ENCODE results near the gene INTS11. TPM values are rescaled to one million over a fixed set of nuclear protein-coding genes. Genes with fewer than 3 reads are reported as not detected.

Gene INTS11
- total and polyA plus RNA-seq, 9 of the 15 experiments (the other 6 are each of a cell fraction or from before 2014, with no cell fraction given) = 3.6 to 183 (median 110) TPM

DNA sequence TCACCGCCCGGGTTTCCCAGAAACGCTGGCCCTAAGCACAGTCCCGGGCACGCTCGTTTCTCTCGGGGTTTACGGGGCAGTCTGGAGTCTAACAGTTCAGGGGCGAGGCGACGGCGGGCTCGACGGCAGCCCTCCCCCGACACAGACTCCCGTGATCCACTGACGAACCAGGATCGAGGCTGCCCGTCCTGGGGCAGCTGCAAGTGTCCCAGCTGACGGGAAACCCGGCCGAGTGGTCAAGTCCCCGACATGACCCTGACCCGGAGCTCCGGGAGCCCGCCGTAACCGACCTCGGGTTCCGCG lies 51.3 kb downstream of the INTS11 start:
- Histone ChIP-seq H3K4me3 (peak overlapping the region; percentile 97), H3K27ac (ENCODE audit: extremely low read depth, low read depth, low read length) (peak overlapping the region; percentile 89), H3K36me3 (ENCODE audit: control insufficient read depth, insufficient read depth, low read length) (peaks cover 39% of the 10 kb centered on the region), H2AFZ (ENCODE audit: low read depth, low read length) (peak overlapping the region; percentile 2; the same call in 1 of the 2 replicates), H3K9ac (ENCODE audit: insufficient read depth in 1 of 2, low read depth in 2 of 2, low read length in 2 of 2) (peak overlapping the region; percentile 96 to 100), H3K4me2 (ENCODE audit: insufficient read depth, low read length) (peak overlapping the region; percentile 94), H3K9me1 (ENCODE audit: control insufficient read depth, insufficient read depth, low read length) (peaks cover 7% of the 10 kb centered on the region), H4K20me1 (replicated peaks; ENCODE audit: control insufficient read depth, insufficient read depth, low read length) (peaks cover 23% of the 10 kb centered on the region), H3K79me2 (ENCODE audit: control insufficient read depth, insufficient read depth, low read length) (peaks cover 58% of the 10 kb centered on the region), H3K4me1 (replicated peaks in 1 of 2; ENCODE audit: control insufficient read depth in 2 of 2, insufficient read depth in 2 of 2, low read length in 2 of 2) (peaks cover 16 to 57% of the 10 kb centered on the region in 2 experiments; a peak in 4 of 5 replicates), H3K9me3 (replicated peaks; ENCODE audit: control insufficient read depth, insufficient read depth, low read depth, low read length) (no peaks in the 10 kb centered on the region), H3K27me3 (ENCODE audit: control insufficient read depth in 2 of 2, insufficient read depth in 2 of 2, low read length in 2 of 2) (no peaks in the 10 kb centered on the region)
- POLR2A ChIA-PET = interaction anchor here (0.5 to 1.0 kb wide), 5 partner anchors 9 to 249 kb away, joined by 3 to 4 read pairs (median 3); no protein-coding TSS in a partner anchor
- intact Hi-C loops (cut with micrococcal nuclease) (no loop called here), in situ Hi-C loops (cut with MboI) (no loop called here)
- WGBS (ENCODE audit: insufficient coverage, low coverage, missing lambda C conversion rate) = under 1% methylated on average over 31 of the region's 31 CpGs
- FAIRE-seq (no peak), ATAC-seq (peak; percentile 1; the same call in 2 of the 3 replicates), DNase-seq (ENCODE audit: extremely low read depth in 1 of 4, low spot score in 3 of 4) (no peak)
- CTCF ChIA-PET (ENCODE audit: low intra/inter-chr PET ratio) = no interaction called here
- BruUV-seq (replicated peaks) = no TSS peak
- TF ChIP-seq, protein P1, sequence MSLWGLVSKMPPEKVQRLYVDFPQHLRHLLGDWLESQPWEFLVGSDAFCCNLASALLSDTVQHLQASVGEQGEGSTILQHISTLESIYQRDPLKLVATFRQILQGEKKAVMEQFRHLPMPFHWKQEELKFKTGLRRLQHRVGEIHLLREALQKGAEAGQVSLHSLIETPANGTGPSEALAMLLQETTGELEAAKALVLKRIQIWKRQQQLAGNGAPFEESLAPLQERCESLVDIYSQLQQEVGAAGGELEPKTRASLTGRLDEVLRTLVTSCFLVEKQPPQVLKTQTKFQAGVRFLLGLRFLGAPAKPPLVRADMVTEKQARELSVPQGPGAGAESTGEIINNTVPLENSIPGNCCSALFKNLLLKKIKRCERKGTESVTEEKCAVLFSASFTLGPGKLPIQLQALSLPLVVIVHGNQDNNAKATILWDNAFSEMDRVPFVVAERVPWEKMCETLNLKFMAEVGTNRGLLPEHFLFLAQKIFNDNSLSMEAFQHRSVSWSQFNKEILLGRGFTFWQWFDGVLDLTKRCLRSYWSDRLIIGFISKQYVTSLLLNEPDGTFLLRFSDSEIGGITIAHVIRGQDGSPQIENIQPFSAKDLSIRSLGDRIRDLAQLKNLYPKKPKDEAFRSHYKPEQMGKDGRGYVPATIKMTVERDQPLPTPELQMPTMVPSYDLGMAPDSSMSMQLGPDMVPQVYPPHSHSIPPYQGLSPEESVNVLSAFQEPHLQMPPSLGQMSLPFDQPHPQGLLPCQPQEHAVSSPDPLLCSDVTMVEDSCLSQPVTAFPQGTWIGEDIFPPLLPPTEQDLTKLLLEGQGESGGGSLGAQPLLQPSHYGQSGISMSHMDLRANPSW (CRISPR knock-in tag; IDR thresholded peaks at IDR 0.05) = peak; percentile 51; the same call in 1 of the 2 replicates
- TF ChIP-seq, protein P2, sequence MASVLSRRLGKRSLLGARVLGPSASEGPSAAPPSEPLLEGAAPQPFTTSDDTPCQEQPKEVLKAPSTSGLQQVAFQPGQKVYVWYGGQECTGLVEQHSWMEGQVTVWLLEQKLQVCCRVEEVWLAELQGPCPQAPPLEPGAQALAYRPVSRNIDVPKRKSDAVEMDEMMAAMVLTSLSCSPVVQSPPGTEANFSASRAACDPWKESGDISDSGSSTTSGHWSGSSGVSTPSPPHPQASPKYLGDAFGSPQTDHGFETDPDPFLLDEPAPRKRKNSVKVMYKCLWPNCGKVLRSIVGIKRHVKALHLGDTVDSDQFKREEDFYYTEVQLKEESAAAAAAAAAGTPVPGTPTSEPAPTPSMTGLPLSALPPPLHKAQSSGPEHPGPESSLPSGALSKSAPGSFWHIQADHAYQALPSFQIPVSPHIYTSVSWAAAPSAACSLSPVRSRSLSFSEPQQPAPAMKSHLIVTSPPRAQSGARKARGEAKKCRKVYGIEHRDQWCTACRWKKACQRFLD (CRISPR knock-in tag; IDR thresholded peaks at IDR 0.05) = peak; percentile 50; the same call in 1 of the 2 replicates
- TF ChIP-seq, protein P3, sequence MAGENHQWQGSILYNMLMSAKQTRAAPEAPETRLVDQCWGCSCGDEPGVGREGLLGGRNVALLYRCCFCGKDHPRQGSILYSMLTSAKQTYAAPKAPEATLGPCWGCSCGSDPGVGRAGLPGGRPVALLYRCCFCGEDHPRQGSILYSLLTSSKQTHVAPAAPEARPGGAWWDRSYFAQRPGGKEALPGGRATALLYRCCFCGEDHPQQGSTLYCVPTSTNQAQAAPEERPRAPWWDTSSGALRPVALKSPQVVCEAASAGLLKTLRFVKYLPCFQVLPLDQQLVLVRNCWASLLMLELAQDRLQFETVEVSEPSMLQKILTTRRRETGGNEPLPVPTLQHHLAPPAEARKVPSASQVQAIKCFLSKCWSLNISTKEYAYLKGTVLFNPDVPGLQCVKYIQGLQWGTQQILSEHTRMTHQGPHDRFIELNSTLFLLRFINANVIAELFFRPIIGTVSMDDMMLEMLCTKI (IDR thresholded peaks at IDR 0.05; ENCODE audit: partially characterized antibody) = no peak
- TF ChIP-seq SIN3A (IDR thresholded peaks at IDR 0.05; ENCODE audit: borderline replicate concordance in 2 of 2, control insufficient read depth in 1 of 2, low read depth in 2 of 2, low read length in 2 of 2) = peak in 1 of 2 experiments; percentile 20; a peak in 2 of 4 replicates
- TF ChIP-seq, protein P4, sequence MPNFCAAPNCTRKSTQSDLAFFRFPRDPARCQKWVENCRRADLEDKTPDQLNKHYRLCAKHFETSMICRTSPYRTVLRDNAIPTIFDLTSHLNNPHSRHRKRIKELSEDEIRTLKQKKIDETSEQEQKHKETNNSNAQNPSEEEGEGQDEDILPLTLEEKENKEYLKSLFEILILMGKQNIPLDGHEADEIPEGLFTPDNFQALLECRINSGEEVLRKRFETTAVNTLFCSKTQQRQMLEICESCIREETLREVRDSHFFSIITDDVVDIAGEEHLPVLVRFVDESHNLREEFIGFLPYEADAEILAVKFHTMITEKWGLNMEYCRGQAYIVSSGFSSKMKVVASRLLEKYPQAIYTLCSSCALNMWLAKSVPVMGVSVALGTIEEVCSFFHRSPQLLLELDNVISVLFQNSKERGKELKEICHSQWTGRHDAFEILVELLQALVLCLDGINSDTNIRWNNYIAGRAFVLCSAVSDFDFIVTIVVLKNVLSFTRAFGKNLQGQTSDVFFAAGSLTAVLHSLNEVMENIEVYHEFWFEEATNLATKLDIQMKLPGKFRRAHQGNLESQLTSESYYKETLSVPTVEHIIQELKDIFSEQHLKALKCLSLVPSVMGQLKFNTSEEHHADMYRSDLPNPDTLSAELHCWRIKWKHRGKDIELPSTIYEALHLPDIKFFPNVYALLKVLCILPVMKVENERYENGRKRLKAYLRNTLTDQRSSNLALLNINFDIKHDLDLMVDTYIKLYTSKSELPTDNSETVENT (CRISPR knock-in tag; IDR thresholded peaks at IDR 0.05) = no peak
- TF ChIP-seq, protein P5, sequence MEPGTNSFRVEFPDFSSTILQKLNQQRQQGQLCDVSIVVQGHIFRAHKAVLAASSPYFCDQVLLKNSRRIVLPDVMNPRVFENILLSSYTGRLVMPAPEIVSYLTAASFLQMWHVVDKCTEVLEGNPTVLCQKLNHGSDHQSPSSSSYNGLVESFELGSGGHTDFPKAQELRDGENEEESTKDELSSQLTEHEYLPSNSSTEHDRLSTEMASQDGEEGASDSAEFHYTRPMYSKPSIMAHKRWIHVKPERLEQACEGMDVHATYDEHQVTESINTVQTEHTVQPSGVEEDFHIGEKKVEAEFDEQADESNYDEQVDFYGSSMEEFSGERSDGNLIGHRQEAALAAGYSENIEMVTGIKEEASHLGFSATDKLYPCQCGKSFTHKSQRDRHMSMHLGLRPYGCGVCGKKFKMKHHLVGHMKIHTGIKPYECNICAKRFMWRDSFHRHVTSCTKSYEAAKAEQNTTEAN (CRISPR knock-in tag; IDR thresholded peaks at IDR 0.05) = 0 out of 2 replicates have a peak, but pooled peaks have one; percentile 12
- TF ChIP-seq, protein P6, sequence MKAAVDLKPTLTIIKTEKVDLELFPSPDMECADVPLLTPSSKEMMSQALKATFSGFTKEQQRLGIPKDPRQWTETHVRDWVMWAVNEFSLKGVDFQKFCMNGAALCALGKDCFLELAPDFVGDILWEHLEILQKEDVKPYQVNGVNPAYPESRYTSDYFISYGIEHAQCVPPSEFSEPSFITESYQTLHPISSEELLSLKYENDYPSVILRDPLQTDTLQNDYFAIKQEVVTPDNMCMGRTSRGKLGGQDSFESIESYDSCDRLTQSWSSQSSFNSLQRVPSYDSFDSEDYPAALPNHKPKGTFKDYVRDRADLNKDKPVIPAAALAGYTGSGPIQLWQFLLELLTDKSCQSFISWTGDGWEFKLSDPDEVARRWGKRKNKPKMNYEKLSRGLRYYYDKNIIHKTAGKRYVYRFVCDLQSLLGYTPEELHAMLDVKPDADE (conservative IDR thresholded peaks at IDR 0.05; ENCODE audit: control insufficient read depth, low read depth, low read length) = 0 out of 2 replicates have a peak, but pooled peaks have one; percentile 2

Measured in K562 (cell line).